Lower lobe of right lung (tissue), 2 donors: Measurements from ENCODE around the gene ZFYVE1. TPM values are rescaled to one million over a fixed set of nuclear protein-coding genes. Genes with fewer than 3 reads are reported as not detected.
"Not testable (repeated sequence)": the region's sequence is repeated elsewhere in the genome, so short reads cannot be mapped to it uniquely, and the experiment has no call there.

Experiments used
- ATAC-seq, 2 donors: fragments of 200-7000 bp; cut with Tn5 transposase; one replicate each; pipeline ENCODE4 v1.9.1; 2020 to 2022; ENCODE audit warnings: mild to moderate bottlenecking in 2 of 2, moderate library complexity in 2 of 2
- DNase-seq: peaks from one replicate; pipeline ENCODE4 v3.0.0-alpha.2; 2020
- H3K27ac ChIP-seq: fragments of 200-600 bp; one replicate; pipeline ENCODE4 v1.8.0; 2022
- H3K27me3 ChIP-seq: fragments of 200-600 bp; one replicate; pipeline ENCODE4 v1.8.0; 2022; ENCODE audit warnings: low read depth
- H3K36me3 ChIP-seq: fragments of 200-600 bp; one replicate; pipeline ENCODE4 v1.8.0; 2022; ENCODE audit warnings: mild to moderate bottlenecking
- H3K4me1 ChIP-seq: fragments of 200-600 bp; one replicate; pipeline ENCODE4 v1.8.0; 2022
- H3K4me3 ChIP-seq: fragments of 200-600 bp; one replicate; pipeline ENCODE4 v1.8.0; 2022; ENCODE audit warnings: mild to moderate bottlenecking
- H3K9me3 ChIP-seq: fragments of 200-600 bp; one replicate; pipeline ENCODE4 v1.8.0; 2022
- intact Hi-C: fragments of 100-400 bp; cut with DNase I; formaldehyde crosslinking; loops from one replicate; pipeline ENCODE4 v1.11.0; 2022
- total RNA-seq: library from RNA; stranded (reverse); fragmentation: NEBNext Ultra II Directional; extraction: Animal tissue kit (Norgen Biotek cat#: 25700); gene quantifications from one replicate; pipeline ENCODE4 v1.2.1, GENCODE V29; 2021
- TF ChIP-seq, protein P1 (sequence below): fragments of 200-600 bp; IDR thresholded peaks from one replicate; pipeline ENCODE4 v1.8.0; 2022; ENCODE audit warnings: antibody characterized with exemption, mild to moderate bottlenecking
- donor health status: DM: no; HTN: yes; CAD: no; lungs with severe emphysema.

ZFYVE1 gene
- total RNA-seq, 1 donor from 2014 or later = 20.1 TPM

DNA sequence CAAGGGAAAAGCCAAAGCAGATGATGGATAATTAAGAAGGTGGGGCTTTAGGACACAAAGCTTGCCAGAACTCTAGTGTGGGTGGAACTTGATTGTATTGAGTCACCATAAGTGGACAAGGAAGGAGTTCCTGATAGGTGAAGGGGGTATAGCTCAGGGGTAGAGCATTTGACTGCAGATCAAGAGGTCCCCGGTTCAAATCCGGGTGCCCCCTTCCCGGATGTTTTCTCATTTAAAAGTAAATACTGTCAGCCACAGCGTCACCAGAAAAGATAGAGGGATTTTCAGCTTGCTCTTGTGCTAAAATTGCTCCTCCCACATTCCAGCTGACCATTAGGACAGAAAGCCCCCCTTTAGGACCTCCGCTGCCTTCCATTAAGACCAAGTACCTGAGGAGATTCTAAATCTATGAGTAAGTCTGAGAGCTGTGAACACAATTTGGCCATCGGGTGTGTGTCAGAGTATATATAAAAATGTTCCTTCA is 64.0 kb downstream of the ZFYVE1 start:
- Histone ChIP-seq H3K9me3 (no peaks in the 10 kb centered on the region), H3K36me3 (peaks cover 24% of the 10 kb centered on the region), H3K27ac (no peak overlapping the region), H3K4me3 (no peak overlapping the region), H3K27me3 (no peaks in the 10 kb centered on the region), H3K4me1 (no peaks in the 10 kb centered on the region)
- ATAC-seq (peak in 1 of 2 donors; percentile 44), DNase-seq (no peak)
- intact Hi-C loops = no loop called here
- TF ChIP-seq, protein P1, sequence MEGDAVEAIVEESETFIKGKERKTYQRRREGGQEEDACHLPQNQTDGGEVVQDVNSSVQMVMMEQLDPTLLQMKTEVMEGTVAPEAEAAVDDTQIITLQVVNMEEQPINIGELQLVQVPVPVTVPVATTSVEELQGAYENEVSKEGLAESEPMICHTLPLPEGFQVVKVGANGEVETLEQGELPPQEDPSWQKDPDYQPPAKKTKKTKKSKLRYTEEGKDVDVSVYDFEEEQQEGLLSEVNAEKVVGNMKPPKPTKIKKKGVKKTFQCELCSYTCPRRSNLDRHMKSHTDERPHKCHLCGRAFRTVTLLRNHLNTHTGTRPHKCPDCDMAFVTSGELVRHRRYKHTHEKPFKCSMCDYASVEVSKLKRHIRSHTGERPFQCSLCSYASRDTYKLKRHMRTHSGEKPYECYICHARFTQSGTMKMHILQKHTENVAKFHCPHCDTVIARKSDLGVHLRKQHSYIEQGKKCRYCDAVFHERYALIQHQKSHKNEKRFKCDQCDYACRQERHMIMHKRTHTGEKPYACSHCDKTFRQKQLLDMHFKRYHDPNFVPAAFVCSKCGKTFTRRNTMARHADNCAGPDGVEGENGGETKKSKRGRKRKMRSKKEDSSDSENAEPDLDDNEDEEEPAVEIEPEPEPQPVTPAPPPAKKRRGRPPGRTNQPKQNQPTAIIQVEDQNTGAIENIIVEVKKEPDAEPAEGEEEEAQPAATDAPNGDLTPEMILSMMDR = no peak

- DNase-seq, H3K27ac ChIP-seq, intact Hi-C loops, H3K4me3 ChIP-seq, H3K9me3 ChIP-seq, H3K27me3 ChIP-seq, H3K4me1 ChIP-seq: not testable (repeated sequence)
- H3K36me3 ChIP-seq = peaks cover 29% of the 10 kb centered on the region
- peak; percentile 29 to 42 for ATAC-seq
Measured at GRCh38 chr14:72962336-72962754, 64.6 kb downstream of the ZFYVE1 start.

DNA sequence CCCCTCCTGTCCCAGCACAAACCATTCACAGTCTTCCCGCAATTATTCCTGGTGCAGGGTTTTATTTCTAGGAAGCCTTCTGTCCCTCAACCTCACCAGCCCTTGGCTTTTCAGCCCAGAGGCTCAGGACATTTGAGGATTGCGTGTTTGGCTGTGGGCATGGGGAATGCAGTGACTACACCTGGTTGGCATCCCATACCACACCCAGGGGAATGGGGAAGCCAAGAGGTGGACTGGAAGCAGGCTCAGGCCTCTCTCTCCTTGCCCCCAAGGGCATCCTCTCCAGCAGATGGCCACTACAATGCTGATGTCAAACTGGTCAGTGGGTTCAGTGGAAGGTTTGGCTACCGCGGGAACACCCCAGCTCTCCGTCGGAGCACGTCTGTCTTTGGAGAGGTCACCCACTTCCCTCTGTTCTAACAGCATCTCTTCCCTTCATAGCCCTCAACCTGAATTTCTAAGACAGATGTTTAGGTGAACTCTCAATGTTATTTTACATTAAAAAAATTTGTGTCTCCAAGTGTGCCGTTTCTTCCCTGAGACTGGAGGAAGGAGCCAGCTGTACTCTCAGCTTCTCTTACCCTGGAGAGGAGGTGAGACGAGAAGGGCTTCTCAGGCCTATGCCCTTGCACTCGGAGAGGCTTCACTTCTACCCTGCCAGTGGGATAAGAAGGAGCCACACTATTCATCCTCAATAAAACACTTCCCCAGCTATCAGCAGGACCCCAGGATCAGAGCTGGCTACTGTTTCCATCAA is 65.1 kb downstream of the ZFYVE1 start:
- ATAC-seq = peak; percentile 31 to 51
- no peak for DNase-seq
- no peaks in the 10 kb centered on the region for H3K4me1 ChIP-seq
- H3K27me3 ChIP-seq = no peaks in the 10 kb centered on the region
- no peak overlapping the region for H3K27ac ChIP-seq
- intact Hi-C loops = no loop called here
- H3K9me3 ChIP-seq = no peaks in the 10 kb centered on the region
- H3K4me3 ChIP-seq = no peak overlapping the region
- TF ChIP-seq, protein P1 = no peak
- H3K36me3 ChIP-seq = peaks cover 35% of the 10 kb centered on the region

GRCh38 chr14:72961016-72961415 is 65.9 kb downstream of the ZFYVE1 start:
- H3K27ac ChIP-seq, H3K4me3 ChIP-seq, DNase-seq, H3K27me3 ChIP-seq, ATAC-seq, H3K9me3 ChIP-seq, intact Hi-C loops, H3K4me1 ChIP-seq: not testable (repeated sequence)
- H3K36me3 ChIP-seq = peaks cover 42% of the 10 kb centered on the region

DNA sequence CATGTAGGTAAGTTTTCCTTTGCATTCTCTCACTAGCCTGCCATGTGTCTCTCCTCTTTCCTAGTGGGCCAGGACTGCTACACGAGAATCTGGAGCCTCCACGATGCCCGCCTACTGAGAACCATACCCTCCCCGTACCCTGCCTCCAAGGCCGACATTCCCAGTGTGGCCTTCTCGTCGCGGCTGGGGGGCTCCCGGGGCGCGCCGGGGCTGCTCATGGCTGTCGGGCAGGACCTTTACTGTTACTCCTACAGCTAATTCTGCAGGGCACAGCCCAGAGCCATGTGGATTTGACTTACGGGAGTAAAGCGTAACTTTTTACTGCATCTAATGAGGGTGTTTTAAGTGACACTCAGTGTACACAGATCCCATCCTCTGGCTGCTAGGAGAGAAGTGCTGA is 68.4 kb downstream of the ZFYVE1 start:
- intact Hi-C loops = no loop called here
- H3K4me3 ChIP-seq = no peak overlapping the region
- H3K27ac ChIP-seq = no peak overlapping the region

GRCh38 chr14:72957213-72957612 is 69.7 kb downstream of the ZFYVE1 start:
- no peak for ATAC-seq
- no peak overlapping the region for H3K27ac ChIP-seq
- DNase-seq = no peak
- no peaks in the 10 kb centered on the region for H3K27me3 ChIP-seq
- H3K4me1 ChIP-seq = no peaks in the 10 kb centered on the region
- TF ChIP-seq, protein P1 = no peak
- intact Hi-C loops = no loop called here
- no peak overlapping the region for H3K4me3 ChIP-seq
- peaks cover 65% of the 10 kb centered on the region for H3K36me3 ChIP-seq
- no peaks in the 10 kb centered on the region for H3K9me3 ChIP-seq

More for the DNA sequence above, 68.4 kb downstream of the ZFYVE1 start:
- Histone ChIP-seq H3K9me3 (no peaks in the 10 kb centered on the region), H3K4me1 (no peaks in the 10 kb centered on the region), H3K27me3 (no peaks in the 10 kb centered on the region), H3K36me3 (peaks cover 63% of the 10 kb centered on the region)
- ATAC-seq = no peak
- no peak for DNase-seq
- TF ChIP-seq, protein P1 = no peak

- H3K4me3 ChIP-seq, H3K4me1 ChIP-seq, ATAC-seq, intact Hi-C loops, H3K27me3 ChIP-seq, DNase-seq, H3K9me3 ChIP-seq, H3K27ac ChIP-seq: not testable (repeated sequence)
- H3K36me3 ChIP-seq = peaks cover 70% of the 10 kb centered on the region
Measured at GRCh38 chr14:72956741-72957140, 70.2 kb downstream of the ZFYVE1 start.
